Right lung (tissue), 5 donors: Measurements from ENCODE around the gene EIF4E3. TPM values are rescaled to one million over a fixed set of nuclear protein-coding genes. Genes with fewer than 3 reads are reported as not detected.

Experiments used
- DNase-seq, 2 donors: peaks; one replicate each; pipeline ENCODE4 v3.0.0-alpha.2; 2013
- polyA plus RNA-seq, 5 donors: library from polyadenylated mRNA; unstranded; fragments of 120-200 nt; gene quantifications; one replicate each; pipeline versions ENCODE4 v1.2.1 to v1.2.3, GENCODE V29; 2013; ENCODE audit warnings: inconsistent platforms in 1 of 5, low replicate concordance in 1 of 5; ENCODE audit not compliant: insufficient read length in 5 of 5, insufficient read depth in 1 of 5

EIF4E3 gene
- polyA plus RNA-seq, 5 donors, result 8.5 to 15.7 (median 13.3) TPM

DNA sequence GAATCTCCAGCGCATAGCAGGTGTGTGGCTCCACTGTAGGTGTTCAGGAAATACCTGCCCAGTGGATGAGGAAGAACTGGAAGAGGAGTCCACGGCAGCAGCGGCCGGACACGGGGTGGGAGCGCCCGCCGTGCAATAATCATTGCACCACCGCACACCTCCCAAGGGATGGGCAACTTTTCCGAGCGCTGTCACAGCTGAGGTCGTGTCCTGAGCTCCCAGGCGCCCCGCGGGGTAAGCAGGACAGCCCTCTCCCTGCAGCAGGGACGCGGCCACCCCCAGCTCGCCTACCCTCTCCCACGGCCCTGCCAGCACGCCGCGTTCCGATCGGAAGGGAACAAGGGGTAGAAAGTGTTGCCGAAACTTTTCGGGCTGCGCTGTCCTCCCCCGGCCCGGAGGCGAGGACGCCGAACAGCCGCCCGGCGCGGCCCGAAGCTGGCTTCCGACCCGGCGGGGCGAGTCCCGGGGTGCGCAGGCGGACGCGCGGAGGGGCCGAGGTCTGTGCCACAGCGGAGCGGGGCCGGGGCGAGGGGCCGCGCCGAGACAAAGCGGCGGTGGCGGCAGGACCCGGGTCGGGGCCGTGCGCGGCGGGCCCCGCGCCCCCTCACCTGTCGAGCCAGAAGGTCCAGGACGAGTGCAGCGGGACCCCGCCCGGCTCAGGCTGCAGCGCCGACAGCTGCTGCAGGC lies 475 bp downstream of the EIF4E3 start:
- no peak for DNase-seq

DNA sequence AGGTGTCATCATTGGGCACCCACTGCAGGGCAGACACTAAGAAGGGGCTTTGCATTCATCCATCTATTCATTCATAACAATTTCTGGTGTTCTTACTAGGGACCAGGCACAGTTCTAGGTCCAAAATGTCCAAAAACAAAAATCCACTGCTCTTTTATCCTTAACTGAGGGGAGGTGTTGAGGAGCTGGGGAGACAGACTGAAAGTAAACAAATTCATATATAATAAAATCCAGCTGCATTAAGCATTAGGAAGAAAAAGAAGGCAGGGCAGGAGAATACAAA lies 1.1 kb downstream of the EIF4E3 start:
- DNase-seq, result no peak

- DNase-seq, result no peak
These were observed 1.6 kb downstream of the EIF4E3 start for GRCh38 chr3:71723452-71724170.

DNA sequence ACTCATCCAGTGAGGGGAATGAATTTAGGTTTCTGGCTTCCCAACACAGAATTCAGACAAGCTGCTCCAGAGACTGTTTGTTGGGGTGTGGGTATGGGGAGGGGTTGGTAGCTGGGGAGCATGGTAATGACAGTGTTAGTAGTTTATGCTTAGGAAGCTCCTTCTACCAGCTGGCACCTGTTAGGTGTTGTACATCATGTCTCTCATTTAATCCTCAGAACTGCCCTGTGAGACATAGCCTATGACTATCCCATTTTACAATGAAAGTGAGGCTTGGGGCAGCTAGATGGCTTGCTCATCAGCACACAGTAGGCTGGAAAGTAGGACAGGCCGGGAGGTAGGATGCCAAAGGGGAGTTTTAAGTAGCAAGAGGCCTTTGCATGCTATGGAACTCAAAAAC lies 2.5 kb downstream of the EIF4E3 start:
- DNase-seq, result no peak

DNA sequence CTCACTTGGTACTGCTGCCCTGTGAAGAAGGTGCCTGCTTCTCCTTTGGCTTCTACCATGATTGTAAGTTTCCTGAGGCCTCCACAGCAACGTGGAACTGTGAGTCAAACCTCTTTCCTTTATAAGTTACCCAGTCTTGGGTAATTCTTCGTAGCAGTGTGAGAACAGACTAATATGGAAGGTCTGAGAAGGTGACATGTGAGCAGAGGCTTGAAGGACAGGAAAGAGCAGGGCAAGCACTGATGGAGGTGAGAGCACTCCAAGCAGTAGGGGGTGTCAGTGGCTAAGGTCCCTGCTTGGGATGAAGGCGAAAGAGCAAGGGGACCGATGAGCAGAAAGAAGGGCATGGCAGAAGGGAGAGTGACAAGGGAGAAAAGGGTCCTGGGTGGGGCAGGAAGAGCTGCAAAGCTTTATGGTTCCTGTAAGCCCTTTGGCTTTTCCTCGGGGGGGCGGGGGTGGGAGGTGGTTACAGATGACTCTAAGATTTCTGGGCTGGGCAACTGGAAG lies 3.5 kb downstream of the EIF4E3 start:
- DNase-seq, result no peak

- no peak for DNase-seq
These were observed 4.2 kb downstream of the EIF4E3 start for GRCh38 chr3:71721002-71721401.

- no peak for DNase-seq
These were observed 7.1 kb downstream of the EIF4E3 start for GRCh38 chr3:71718072-71718471.

- no peak for DNase-seq
These were observed 10.6 kb downstream of the EIF4E3 start for GRCh38 chr3:71714595-71714994.

DNA sequence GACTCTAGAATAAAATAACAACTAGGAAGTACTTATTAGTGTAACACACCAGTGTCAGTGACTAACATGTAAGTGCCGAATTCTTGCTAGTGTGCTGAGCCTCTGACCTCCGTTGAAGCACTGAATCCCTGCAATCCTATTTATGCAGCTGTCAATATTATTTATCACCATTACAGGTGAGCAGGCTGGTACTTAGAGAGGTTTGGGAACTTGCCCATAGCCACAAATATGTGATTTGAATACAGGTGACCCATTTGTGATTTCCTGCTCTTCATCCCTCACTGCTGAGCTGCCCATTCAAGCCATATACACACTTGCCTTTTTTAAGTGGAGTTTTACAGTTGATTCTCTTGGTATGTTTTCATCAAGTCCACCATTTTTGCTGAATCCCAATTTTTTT lies 12.2 kb downstream of the EIF4E3 start:
- DNase-seq, result no peak

DNA sequence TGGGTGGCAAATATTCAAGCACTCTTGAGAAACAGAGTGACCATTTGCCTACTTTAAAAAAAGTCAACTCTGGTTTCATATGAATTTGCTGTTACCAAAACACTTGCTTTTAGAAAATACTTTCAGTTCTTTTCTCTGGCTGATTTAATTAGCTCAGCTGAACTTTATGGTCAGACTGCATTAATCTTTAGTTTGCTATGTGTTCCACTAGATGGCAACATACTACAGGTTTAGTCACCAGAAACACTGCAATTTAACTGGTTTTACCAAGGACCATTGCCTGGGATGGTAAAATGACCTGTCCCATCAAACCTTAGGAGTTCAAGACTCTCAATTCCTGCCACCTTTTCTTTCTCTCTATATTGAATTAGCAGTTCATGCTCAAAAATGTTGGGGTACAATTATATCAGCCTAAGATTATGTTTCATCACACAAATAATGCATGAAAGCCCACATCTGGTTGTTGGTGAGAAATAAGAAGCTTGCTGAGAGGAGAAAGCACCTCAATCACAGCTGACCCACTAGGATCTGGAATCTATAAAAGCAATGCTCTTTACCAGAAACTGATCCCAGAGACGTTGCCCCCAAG lies 14.2 kb downstream of the EIF4E3 start:
- no peak for DNase-seq

DNA sequence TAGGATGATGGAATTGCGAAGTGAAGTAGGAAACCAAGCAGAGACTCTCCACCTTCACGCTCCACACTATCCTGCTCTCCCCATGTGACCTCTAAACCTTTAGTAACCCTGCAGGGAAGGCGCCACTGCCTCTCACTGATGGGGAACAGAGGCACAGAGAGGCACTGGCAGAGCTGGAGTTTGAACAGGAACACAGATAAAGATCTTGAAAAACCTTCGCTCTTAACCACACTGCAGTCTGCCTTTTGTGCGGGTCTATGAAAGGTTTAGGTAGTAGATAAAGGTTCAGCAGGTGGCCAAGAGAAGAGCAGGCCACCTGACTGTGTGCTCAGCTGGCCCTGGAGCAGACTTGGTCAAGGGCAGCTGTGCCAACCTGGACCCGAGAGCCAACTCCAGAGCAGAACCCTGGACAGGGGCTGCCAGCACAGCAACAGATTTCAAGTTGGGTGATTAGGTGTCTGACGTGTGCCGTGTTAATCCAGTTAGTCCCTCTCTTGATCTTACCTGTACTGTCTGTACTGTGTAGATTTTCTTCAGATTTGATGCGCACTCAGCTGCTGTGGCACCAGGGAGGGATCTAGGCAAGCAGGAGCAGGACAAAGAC lies 15.2 kb downstream of the EIF4E3 start:
- DNase-seq, result no peak

DNA sequence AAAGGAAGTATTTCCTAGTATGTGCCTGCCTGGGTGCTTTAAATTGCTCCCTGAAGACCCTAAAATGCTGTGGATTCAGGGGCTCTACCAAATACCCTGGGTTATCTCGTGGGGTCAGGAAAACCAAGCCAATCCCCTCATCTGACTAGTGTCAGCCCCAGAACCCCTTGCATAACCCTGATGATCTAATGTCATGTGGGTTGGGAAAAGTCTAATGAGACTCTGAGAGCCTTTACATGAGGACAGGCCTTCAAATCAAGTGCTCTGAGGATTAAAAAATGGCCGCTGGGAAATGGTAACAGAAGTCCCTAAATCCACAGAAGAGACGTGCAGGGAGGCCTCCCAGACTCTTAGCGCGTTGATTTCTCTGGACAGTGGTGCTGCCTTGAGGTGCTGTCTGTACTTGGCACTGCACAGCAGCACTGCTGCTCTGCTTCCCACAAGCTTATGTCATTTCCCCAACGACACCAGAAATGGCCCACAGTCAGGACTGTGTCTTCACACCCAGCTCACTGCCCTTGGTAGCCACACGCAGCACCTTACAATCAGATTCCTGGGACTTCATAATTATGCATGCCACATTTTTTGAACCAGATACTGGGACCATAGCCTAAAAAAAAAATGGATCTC lies 16.6 kb downstream of the EIF4E3 start:
- DNase-seq, result no peak

GRCh38 chr3:71707595-71707994 lies 17.6 kb downstream of the EIF4E3 start:
- no peak for DNase-seq

GRCh38 chr3:71705681-71706080 lies 19.5 kb downstream of the EIF4E3 start:
- no peak for DNase-seq

DNA sequence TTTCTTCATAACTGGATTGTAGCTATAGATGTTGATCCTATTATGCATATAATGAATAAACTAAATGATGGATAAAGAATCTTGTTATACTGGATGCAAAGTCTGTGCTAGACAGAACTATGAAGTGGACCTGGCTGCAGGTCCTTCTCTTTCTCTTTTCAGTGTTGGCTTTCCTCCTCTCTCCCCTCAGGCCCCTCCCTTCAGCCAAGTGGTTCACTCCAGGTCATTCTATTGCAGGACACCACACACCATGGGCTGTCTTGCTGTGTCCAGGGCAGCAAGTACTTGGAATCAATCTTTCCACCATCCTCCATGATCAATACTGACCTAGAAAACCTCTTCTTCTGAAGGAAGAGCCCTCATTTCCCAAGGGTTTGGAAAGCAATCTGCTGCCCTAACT lies 20.3 kb downstream of the EIF4E3 start:
- no peak for DNase-seq

DNA sequence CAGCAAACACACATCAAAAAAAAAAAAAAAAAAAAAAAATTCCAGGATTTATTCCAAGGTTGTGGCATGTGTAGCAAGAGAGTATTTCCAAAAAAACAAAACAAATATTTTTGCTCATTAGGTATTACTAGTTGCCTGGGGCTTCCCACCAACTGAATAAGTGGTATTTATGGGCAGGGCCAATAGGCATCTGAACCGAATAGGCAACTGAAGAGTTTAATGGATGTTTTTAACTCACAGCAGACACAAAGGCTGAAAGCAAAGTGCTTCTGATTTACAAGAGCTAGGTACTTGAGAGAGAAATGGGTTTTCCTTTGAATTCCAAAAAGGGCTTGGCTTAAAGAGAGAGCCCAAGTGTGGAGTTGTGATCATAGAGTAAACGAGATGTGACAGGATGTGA lies 21.4 kb downstream of the EIF4E3 start:
- DNase-seq, result no peak

DNA sequence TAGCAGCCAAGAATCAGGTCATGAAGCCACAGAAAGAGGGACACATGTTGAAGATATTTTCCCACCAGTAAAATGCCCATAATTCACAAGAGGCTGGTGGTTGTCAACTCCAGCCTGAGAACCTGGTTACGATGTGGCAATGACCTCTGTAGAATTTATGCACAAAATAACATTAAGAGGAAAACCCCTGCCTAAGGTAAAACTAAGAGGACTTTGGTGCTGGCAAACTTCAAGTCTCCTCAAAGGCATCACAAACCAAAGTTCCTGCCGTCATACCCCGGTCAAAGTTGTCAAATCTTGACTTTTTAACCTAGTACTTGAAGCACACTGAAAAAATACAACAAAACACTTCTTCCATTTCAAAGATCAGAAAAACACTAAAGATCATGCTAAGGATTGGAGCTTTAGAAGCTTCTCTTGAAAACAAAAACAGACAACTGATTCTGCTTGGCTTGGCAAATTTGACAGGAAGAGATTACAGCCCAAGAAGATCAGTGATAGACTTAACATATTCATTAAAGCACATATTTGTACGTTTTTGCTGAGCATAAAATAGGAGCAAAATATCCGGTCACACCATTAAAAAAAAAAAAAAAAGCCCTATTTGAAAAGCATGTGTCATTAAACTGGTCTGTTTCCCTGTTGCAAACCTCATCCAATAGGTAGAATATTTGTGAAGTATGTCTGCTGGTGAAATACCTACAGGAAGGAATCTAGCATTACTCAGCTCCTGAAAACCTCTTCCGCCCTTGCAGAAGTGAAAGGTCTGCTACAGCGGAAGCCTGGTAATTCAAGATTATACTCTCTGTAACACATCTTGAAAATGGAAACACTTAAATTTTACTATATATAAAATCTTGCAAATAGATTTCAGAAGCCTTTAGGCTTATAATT lies 22.8 kb downstream of the EIF4E3 start:
- DNase-seq, result no peak

GRCh38 chr3:71701251-71701762 lies 23.9 kb downstream of the EIF4E3 start:
- no peak for DNase-seq

DNA sequence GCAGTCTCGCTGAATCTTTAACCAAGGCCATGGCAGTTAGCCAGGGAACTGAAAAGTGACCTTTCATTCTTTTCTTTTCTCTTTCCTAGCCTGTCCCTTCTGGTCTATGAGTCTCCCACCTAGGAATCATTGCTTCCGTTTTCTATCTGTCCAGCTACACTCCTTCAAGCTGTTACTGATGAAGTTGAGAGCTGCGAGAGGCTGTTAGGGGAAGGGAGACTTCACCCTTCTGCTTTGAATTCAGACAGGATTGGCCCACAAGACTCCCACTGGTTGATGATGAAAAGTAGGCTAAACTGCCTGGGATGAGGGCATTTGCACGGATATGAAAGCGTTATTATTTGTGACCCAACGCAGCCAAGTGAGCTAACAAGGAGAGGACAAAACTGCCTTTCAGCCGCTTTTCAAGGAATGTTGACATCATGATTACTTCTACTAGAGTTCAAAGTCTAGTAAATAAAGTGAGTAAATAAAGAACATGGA lies 30.2 kb downstream of the EIF4E3 start:
- DNase-seq, result no peak

- DNase-seq, result no peak
These were observed 30.7 kb downstream of the EIF4E3 start for GRCh38 chr3:71694358-71694999.
